T-cell (primary cell): Measurements from ENCODE around the gene EEFSEC. TPM values are rescaled to one million over a fixed set of nuclear protein-coding genes. Genes with fewer than 3 reads are reported as not detected.

ENCODE experiments used
- ATAC-seq, 4 experiments: fragments of 200-7000 bp in 3 of 4; fragments of 150-1000 bp in 1 of 4; cut with Tn5 transposase; replicated peaks in 1 of 4; 1 replicate in 3 of 4; 2 replicates in 1 of 4; pipeline ENCODE4 v1.10.0; 2021; ENCODE audit warnings: moderate library complexity in 3 of 4, mild to moderate bottlenecking in 2 of 4, moderate number of reproducible peaks in 1 of 4
- CTCF ChIA-PET, 2 donors: fragments of 300-600 bp; sonication (Branson Sonifier 250); formaldehyde crosslinking; loops; one replicate each; lab custom pipeline; 2022; ENCODE audit warnings: antibody characterized with exemption in 2 of 2; lab: Charles Lee
- POLR2A ChIA-PET, 2 donors: fragments of 300-600 bp; sonication (Branson Sonifier 250); formaldehyde crosslinking; loops; one replicate each; lab custom pipeline; 2022; ENCODE audit warnings: antibody characterized with exemption in 2 of 2; lab: Charles Lee
- DNase-seq, 35 experiments: peaks; one replicate each; pipeline versions ENCODE4 v3.0.0 to v3.0.0-alpha.2; 2013 to 2023
- H3K27ac ChIP-seq: one replicate; pipeline ENCODE4 v1.5.1; 2013; ENCODE audit warnings: low read length
- H3K27me3 ChIP-seq, 2 experiments: replicated peaks in 1 of 2; 1 replicate in 1 of 2; 2 replicates in 1 of 2; pipeline versions ENCODE4 v1.6.1 to v1.7.0; 2013; ENCODE audit warnings: low read length in 1 of 2, mixed read lengths in 1 of 2; ENCODE audit not compliant: control insufficient read depth in 2 of 2, insufficient read depth in 2 of 2; ENCODE audit errors: extremely low read depth in 1 of 2
- H3K36me3 ChIP-seq, 2 donors: 1 replicate in 1 of 2; 2 replicates in 1 of 2; pipeline versions ENCODE4 v1.6.1 to v1.7.0; 2013; ENCODE audit warnings: low read length in 1 of 2; ENCODE audit not compliant: control insufficient read depth in 2 of 2, insufficient read depth in 1 of 2; ENCODE audit errors: extremely low read depth in 1 of 2
- H3K4me1 ChIP-seq, 2 experiments: 1 replicate in 1 of 2; 2 replicates in 1 of 2; pipeline versions ENCODE4 v1.6.1 to v1.7.0; 2013; ENCODE audit warnings: low read length in 2 of 2, mixed read lengths in 1 of 2; ENCODE audit not compliant: insufficient read depth in 2 of 2, control insufficient read depth in 1 of 2; ENCODE audit errors: extremely low read depth in 1 of 2
- H3K4me3 ChIP-seq, 2 donors: 1 replicate in 1 of 2; 2 replicates in 1 of 2; pipeline versions ENCODE4 v1.5.1 to v1.7.0; 2013; ENCODE audit warnings: mild to moderate bottlenecking in 2 of 2, low read length in 1 of 2, moderate library complexity in 1 of 2; ENCODE audit not compliant: control insufficient read depth in 1 of 2; ENCODE audit errors: extremely low read depth in 1 of 2
- H3K9me3 ChIP-seq: 2 replicates; pipeline ENCODE4 v1.7.0; 2013
- H3K27ac Mint-ChIP-seq, 2 donors: one replicate each; pipeline ENCODE4 v1.8.0; 2020 to 2021; ENCODE audit warnings: mild to moderate bottlenecking in 2 of 2, mixed read lengths in 2 of 2
- H3K27me3 Mint-ChIP-seq, 2 donors: one replicate each; pipeline ENCODE4 v1.8.0; 2021 to 2022; ENCODE audit warnings: mixed read lengths in 2 of 2
- H3K36me3 Mint-ChIP-seq: one replicate; pipeline ENCODE4 v1.8.0; 2021; ENCODE audit warnings: mixed read lengths
- H3K4me1 Mint-ChIP-seq, 3 donors: one replicate each; pipeline ENCODE4 v1.8.0; 2020 to 2022; ENCODE audit warnings: mixed read lengths in 3 of 3, mild to moderate bottlenecking in 1 of 3
- H3K4me3 Mint-ChIP-seq, 3 donors: one replicate each; pipeline ENCODE4 v1.8.0; 2020 to 2022; ENCODE audit warnings: mild to moderate bottlenecking in 3 of 3, mixed read lengths in 3 of 3, moderate library complexity in 3 of 3
- H3K9me3 Mint-ChIP-seq, 3 donors: one replicate each; pipeline ENCODE4 v1.8.0; 2020 to 2022; ENCODE audit warnings: mixed read lengths in 3 of 3
- WGBS: methylation state at CpG from one replicate; pipeline ENCODE4 v1.1.5; 2013; ENCODE audit warnings: missing lambda C conversion rate; ENCODE audit not compliant: insufficient coverage; 5-methylcytosine and 5-hydroxymethylcytosine counted together
- total RNA-seq, 35 experiments: library from RNA in 6 of 35; stranded (reverse) in 6 of 35; fragments of 120-200 nt in 1 of 35; gene quantifications; one replicate each; pipeline versions ENCODE4 v1.2.1 to v1.2.4 and lab custom pipeline; 2013 to 2026

The EEFSEC gene
- total RNA-seq, 5 donors from 2014 or later (not counting 1 experiment from before 2014, with no cell fraction given), result 15.9 to 21.1 (median 19.1) TPM

- Mint-ChIP-seq H3K4me1 (peaks cover 26 to 32% (median 27%) of the 10 kb centered on the region in 3 donors), H3K9me3 (peaks cover 14 to 24% (median 16%) of the 10 kb centered on the region in 3 donors), H3K4me3 (no peak overlapping the region), H3K27ac (peak overlapping the region in 1 of 2 donors; percentile 83), H3K36me3 (peaks cover 6% of the 10 kb centered on the region), H3K27me3 (peaks cover 3 to 11% of the 10 kb centered on the region in 2 donors)
- H3K27ac ChIP-seq, result no peak overlapping the region
- no peaks in the 10 kb centered on the region for H3K36me3 ChIP-seq
- ATAC-seq (peak in 1 of 4 experiments; percentile 13), DNase-seq (peak in 13 of 35 experiments; percentile 3 to 36 (median 12))
- no peaks in the 10 kb centered on the region for H3K9me3 ChIP-seq
- no peak overlapping the region for H3K4me3 ChIP-seq
- POLR2A ChIA-PET, result no interaction called here
- peaks cover 0 to 19% of the 10 kb centered on the region in 2 experiments for H3K4me1 ChIP-seq
- 40% methylated on average over 1 of the region's 3 CpGs for WGBS
- peaks cover 0 to 22% of the 10 kb centered on the region in 2 experiments for H3K27me3 ChIP-seq
- CTCF ChIA-PET, result no interaction called here
Measured at GRCh38 chr3:128447561-128448013, 294.3 kb downstream of the EEFSEC start.

DNA sequence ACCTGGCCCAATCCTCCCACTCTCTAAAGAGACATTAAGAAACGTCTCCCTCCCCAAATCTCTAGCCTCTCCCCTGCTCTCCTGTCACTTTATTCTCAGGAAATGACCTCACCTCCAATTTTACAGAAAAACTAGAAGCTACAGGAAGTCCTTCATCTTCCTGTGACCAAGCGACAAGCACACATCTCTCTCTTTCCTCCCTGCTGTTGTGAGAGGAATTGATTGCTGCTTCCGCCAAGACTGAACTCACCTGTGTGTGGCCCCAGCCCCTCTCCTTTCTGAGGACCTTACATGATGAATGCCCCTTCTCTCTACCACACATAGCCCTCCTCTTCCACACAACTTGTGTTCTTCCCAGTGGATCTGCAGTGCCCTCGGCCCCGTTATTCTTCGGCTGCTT lies 295.2 kb downstream of the EEFSEC start:
- 51% methylated on average over 5 of the region's 6 CpGs for WGBS
- POLR2A ChIA-PET, result no interaction called here
- Histone ChIP-seq H3K27me3 (peaks cover 0 to 31% of the 10 kb centered on the region in 2 experiments), H3K4me1 (peaks cover 0 to 20% of the 10 kb centered on the region in 2 experiments), H3K4me3 (peak overlapping the region in 1 of 2 donors; percentile 11), H3K27ac (peak overlapping the region; percentile 29), H3K36me3 (no peaks in the 10 kb centered on the region), H3K9me3 (no peaks in the 10 kb centered on the region)
- CTCF ChIA-PET, result interaction anchor here (0.5 to 1.0 kb wide), 2 partner anchors 160 to 397 kb away, joined by 3 to 4 read pairs; no protein-coding TSS in a partner anchor
- peak in 20 of 35 experiments; percentile 4 to 52 (median 21) for DNase-seq
- peak overlapping the region in 2 of 3 donors; percentile 34 to 64 for H3K4me3 Mint-ChIP-seq
- ATAC-seq, result peak; percentile 67 to 91 (median 82)
- H3K4me1 Mint-ChIP-seq, result peaks cover 27 to 32% (median 28%) of the 10 kb centered on the region in 3 donors
- peaks cover 6% of the 10 kb centered on the region for H3K36me3 Mint-ChIP-seq
- peaks cover 3 to 15% of the 10 kb centered on the region in 2 donors for H3K27me3 Mint-ChIP-seq
- H3K27ac Mint-ChIP-seq, result peak overlapping the region; percentile 69 to 94
- peaks cover 14 to 24% (median 16%) of the 10 kb centered on the region in 3 donors for H3K9me3 Mint-ChIP-seq

GRCh38 chr3:128449111-128449638 lies 295.9 kb downstream of the EEFSEC start:
- no peak for ATAC-seq
- WGBS, result 97% methylated on average over 3 of the region's 6 CpGs
- Mint-ChIP-seq H3K9me3 (peaks cover 14 to 24% (median 16%) of the 10 kb centered on the region in 3 donors), H3K27ac (peak overlapping the region; percentile 69 to 94), H3K4me1 (peaks cover 27 to 32% (median 28%) of the 10 kb centered on the region in 3 donors), H3K4me3 (peak overlapping the region in 1 of 3 donors; percentile 64), H3K36me3 (peaks cover 6% of the 10 kb centered on the region), H3K27me3 (peaks cover 3 to 19% of the 10 kb centered on the region in 2 donors)
- peak overlapping the region; percentile 29 for H3K27ac ChIP-seq
- ChIA-PET CTCF (interaction anchor here in 1 of 2 donors (1.0 kb wide), 1 partner anchor 396 kb away, joined by 3 read pairs; no protein-coding TSS in a partner anchor), POLR2A (no interaction called here)
- H3K4me3 ChIP-seq, result no peak overlapping the region
- no peaks in the 10 kb centered on the region for H3K36me3 ChIP-seq
- DNase-seq, result no peak
- peaks cover 0 to 24% of the 10 kb centered on the region in 2 experiments for H3K4me1 ChIP-seq
- H3K9me3 ChIP-seq, result no peaks in the 10 kb centered on the region
- peaks cover 0 to 38% of the 10 kb centered on the region in 2 experiments for H3K27me3 ChIP-seq

DNA sequence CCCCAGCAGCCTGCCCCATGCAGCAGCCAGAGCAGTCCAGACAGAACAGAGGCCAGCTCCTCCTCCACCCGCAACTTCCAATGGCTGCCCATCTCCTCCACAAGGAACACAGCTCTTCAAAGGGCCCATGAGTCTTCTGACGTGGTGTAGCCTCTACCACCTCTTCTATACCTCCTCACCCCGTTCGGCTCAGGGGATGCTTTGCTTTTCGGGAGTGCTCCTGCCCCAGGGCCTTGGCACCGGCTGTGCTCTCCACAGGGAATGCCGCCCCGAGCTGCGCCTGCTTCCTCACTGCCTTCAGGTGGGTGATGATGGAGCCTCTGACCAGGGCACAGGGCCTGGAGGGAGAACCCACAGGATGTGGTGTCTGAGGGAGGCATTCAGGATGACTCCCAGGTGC lies 298.8 kb downstream of the EEFSEC start:
- Mint-ChIP-seq H3K27ac (no peak overlapping the region), H3K4me3 (no peak overlapping the region), H3K27me3 (peaks cover 19 to 41% of the 10 kb centered on the region in 2 donors), H3K36me3 (peaks cover 6% of the 10 kb centered on the region), H3K9me3 (peaks cover 10 to 13% (median 10%) of the 10 kb centered on the region in 3 donors), H3K4me1 (peaks cover 23 to 29% (median 25%) of the 10 kb centered on the region in 3 donors)
- no peaks in the 10 kb centered on the region for H3K36me3 ChIP-seq
- H3K4me3 ChIP-seq, result no peak overlapping the region
- CTCF ChIA-PET, result interaction anchor here in 1 of 2 donors (0.6 kb wide), 1 partner anchor 273 kb away, joined by 3 read pairs; no protein-coding TSS in a partner anchor
- DNase-seq, result no peak
- no peaks in the 10 kb centered on the region for H3K9me3 ChIP-seq
- no peak overlapping the region for H3K27ac ChIP-seq
- 92% methylated on average over 6 of the region's 9 CpGs for WGBS
- H3K4me1 ChIP-seq, result peaks cover 0 to 23% of the 10 kb centered on the region in 2 experiments
- POLR2A ChIA-PET, result no interaction called here
- ATAC-seq, result no peak
- H3K27me3 ChIP-seq, result peaks cover 0 to 58% of the 10 kb centered on the region in 2 experiments

- Histone ChIP-seq H3K4me3 (no peak overlapping the region), H3K27ac (no peak overlapping the region), H3K4me1 (peaks cover 0 to 17% of the 10 kb centered on the region in 2 experiments), H3K9me3 (no peaks in the 10 kb centered on the region), H3K27me3 (peaks cover 0 to 63% of the 10 kb centered on the region in 2 experiments), H3K36me3 (no peaks in the 10 kb centered on the region)
- 88% methylated on average over 19 of the region's 21 CpGs for WGBS
- ATAC-seq, result no peak
- peaks cover 6 to 10% (median 7%) of the 10 kb centered on the region in 3 donors for H3K9me3 Mint-ChIP-seq
- H3K27ac Mint-ChIP-seq, result no peak overlapping the region
- CTCF ChIA-PET, result no interaction called here
- no peak overlapping the region for H3K4me3 Mint-ChIP-seq
- POLR2A ChIA-PET, result no interaction called here
- peaks cover 3% of the 10 kb centered on the region for H3K36me3 Mint-ChIP-seq
- H3K27me3 Mint-ChIP-seq, result peaks cover 19 to 45% of the 10 kb centered on the region in 2 donors
- peaks cover 17 to 22% (median 18%) of the 10 kb centered on the region in 3 donors for H3K4me1 Mint-ChIP-seq
- DNase-seq, result no peak
Measured at GRCh38 chr3:128452678-128453275, 299.5 kb downstream of the EEFSEC start.
